ENCODE measurements around the gene GBX1. TPM values are rescaled to one million over a fixed set of nuclear protein-coding genes. Genes with fewer than 3 reads are reported as not detected.

GBX1 gene
- total RNA-seq, 2 donors from 2014 or later, result not detected

DNA sequence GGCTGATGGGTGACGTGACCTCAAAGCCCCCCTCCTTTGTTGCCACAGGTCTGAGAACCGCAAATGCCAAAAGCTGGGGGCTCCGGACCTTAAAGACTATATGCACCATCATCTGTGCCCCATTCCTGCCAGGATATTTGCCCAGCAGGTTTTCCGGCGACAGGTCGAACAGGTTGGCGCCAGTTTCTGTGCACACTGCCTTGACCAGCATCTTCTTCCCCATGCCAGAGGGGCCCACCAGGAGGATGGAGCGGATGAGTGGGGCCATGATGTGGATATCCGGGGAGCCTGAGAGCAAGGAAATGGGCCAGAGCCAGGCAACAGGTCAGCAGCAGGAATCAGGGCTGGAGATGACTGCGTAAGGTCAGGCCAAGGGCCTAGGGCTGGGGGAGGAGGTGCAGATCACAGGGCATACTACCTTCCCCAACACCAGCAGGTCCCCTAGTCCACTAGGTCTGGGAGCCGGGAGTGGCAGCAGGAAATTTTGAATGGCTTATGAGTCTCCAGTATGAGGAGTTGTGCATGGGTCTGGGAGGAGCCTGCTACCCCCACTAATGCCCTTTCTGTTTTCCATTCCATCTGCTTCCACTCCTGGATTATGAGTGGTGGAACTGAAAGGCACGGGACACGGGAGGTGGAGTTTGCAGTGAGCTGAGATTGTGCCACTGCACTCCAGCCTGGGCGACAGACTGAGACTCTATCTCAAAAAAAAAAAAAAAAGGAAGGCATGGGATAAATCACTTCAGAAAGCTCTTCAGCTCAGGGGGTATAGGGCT is 25.9 kb upstream of the GBX1 start:
- TF ChIP-seq, protein P1, sequence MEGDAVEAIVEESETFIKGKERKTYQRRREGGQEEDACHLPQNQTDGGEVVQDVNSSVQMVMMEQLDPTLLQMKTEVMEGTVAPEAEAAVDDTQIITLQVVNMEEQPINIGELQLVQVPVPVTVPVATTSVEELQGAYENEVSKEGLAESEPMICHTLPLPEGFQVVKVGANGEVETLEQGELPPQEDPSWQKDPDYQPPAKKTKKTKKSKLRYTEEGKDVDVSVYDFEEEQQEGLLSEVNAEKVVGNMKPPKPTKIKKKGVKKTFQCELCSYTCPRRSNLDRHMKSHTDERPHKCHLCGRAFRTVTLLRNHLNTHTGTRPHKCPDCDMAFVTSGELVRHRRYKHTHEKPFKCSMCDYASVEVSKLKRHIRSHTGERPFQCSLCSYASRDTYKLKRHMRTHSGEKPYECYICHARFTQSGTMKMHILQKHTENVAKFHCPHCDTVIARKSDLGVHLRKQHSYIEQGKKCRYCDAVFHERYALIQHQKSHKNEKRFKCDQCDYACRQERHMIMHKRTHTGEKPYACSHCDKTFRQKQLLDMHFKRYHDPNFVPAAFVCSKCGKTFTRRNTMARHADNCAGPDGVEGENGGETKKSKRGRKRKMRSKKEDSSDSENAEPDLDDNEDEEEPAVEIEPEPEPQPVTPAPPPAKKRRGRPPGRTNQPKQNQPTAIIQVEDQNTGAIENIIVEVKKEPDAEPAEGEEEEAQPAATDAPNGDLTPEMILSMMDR (IDR thresholded peaks at IDR 0.05), result no peak
- Histone ChIP-seq H3K36me3 (no peaks in the 10 kb centered on the region), H3K27me3 (replicated peaks; ENCODE audit: insufficient read depth) (no peaks in the 10 kb centered on the region), H3K4me1 (ENCODE audit: control insufficient read depth in 1 of 2, low read depth in 2 of 2) (no peaks in the 10 kb centered on the region), H3K4me3 (no peak overlapping the region), H3K9me3 (no peaks in the 10 kb centered on the region), H3K27ac (no peak overlapping the region)
- ATAC-seq (ENCODE audit: insufficient number of reproducible peaks, low FRiP score, low read depth), result no peak
- DNase-seq (ENCODE audit: low spot score), result no peak

DNA sequence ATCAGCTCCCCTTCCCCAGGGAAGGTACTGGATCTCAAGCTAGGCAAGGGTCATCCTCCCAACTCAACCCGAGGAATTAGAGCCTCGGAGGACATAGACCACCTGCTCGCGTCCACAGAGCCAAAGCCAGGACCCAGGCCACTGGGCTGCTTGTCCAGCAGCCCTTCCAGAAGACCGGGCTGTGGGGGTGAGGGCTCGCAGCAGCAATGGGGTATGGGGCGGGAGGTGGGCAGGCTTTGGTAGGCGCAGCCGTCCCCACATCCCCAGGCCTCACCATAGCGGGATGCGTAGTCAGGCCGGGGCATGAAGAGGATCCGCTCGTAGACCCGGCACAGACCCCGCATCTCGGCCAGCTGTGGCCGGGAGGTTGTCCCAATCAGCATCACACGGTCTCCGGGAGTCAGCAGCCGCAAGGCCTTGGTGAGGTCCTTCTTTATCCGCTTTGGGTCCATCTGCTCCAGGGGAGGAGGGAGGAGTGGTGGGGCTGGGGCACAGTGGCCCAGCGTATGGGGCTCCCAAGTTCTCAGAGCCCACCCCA is 24.6 kb upstream of the GBX1 start:
- H3K4me3 ChIP-seq, result no peak overlapping the region
- H3K36me3 ChIP-seq, result no peaks in the 10 kb centered on the region
- TF ChIP-seq, protein P1 (IDR thresholded peaks at IDR 0.05), result no peak
- no peaks in the 10 kb centered on the region for H3K4me1 ChIP-seq (ENCODE audit: control insufficient read depth in 1 of 2, low read depth in 2 of 2)
- no peak for ATAC-seq (ENCODE audit: insufficient number of reproducible peaks, low FRiP score, low read depth)
- H3K27me3 ChIP-seq (replicated peaks; ENCODE audit: insufficient read depth), result no peaks in the 10 kb centered on the region
- DNase-seq (ENCODE audit: low spot score), result no peak
- H3K27ac ChIP-seq, result no peak overlapping the region
- H3K9me3 ChIP-seq, result no peaks in the 10 kb centered on the region

DNA sequence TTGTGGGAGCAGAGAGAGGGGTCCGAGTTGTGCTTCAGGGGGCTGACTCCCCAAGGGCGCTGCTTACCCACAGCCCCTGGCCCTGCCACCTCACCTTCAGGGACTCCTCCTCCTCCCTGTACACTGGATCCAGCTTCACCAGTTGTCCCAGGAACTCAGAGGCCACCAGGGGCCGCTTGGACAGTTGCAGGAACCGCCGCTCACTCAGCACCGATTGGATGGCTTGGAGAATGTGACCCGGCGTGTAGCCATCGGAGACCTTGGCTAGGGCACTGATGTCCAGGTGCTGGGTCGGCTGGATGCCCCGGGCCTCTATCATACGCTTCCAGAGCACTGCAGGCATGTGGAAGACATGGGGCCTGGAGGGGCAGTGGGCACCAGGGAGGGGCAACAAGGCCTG is 24.1 kb upstream of the GBX1 start:
- Histone ChIP-seq H3K27me3 (replicated peaks; ENCODE audit: insufficient read depth) (no peaks in the 10 kb centered on the region), H3K4me3 (no peak overlapping the region), H3K27ac (no peak overlapping the region), H3K9me3 (no peaks in the 10 kb centered on the region), H3K4me1 (ENCODE audit: control insufficient read depth in 1 of 2, low read depth in 2 of 2) (no peaks in the 10 kb centered on the region), H3K36me3 (no peaks in the 10 kb centered on the region)
- TF ChIP-seq, protein P1 (IDR thresholded peaks at IDR 0.05), result no peak
- no peak for ATAC-seq (ENCODE audit: insufficient number of reproducible peaks, low FRiP score, low read depth)
- DNase-seq (ENCODE audit: low spot score), result no peak

DNA sequence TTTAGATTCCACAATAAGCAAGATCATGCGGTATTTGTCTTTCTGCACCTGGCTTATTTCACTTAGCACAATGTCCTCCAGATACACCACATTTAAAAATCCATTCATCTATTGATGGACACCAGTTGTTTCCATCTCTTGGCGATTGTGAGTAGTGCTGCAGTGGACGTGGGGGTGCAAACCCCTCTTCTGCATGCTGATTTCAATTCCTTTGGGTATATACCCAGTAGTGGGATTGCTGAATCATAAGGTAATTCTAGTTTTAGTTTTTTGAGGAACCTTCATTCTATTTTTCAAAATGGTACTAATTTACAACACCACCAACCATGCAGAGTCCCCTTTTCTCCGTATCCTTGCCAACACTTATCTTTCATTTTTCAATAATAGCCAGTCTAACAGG is 21.5 kb upstream of the GBX1 start:
- H3K27ac ChIP-seq, result no peak overlapping the region
- H3K4me1 ChIP-seq (ENCODE audit: control insufficient read depth in 1 of 2, low read depth in 2 of 2), result no peaks in the 10 kb centered on the region
- TF ChIP-seq, protein P1 (IDR thresholded peaks at IDR 0.05), result no peak
- H3K4me3 ChIP-seq, result no peak overlapping the region
- no peak for DNase-seq (ENCODE audit: low spot score)
- no peak for ATAC-seq (ENCODE audit: insufficient number of reproducible peaks, low FRiP score, low read depth)
- no peaks in the 10 kb centered on the region for H3K27me3 ChIP-seq (replicated peaks; ENCODE audit: insufficient read depth)
- no peaks in the 10 kb centered on the region for H3K9me3 ChIP-seq
- no peaks in the 10 kb centered on the region for H3K36me3 ChIP-seq

DNA sequence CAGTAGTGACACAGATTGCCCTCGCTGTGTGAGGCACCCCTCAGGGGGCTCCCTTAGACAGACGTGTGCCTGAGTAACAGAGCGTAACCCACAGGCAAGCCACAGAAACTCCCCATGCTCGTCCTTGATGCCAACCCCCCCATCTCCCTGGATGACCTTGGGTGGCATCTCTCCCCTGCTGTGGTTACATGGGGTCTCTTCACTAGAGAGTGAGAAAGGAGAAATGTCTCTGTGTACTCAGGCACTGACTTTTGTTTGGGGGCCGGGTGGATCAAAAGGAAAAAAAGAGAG is 20.7 kb upstream of the GBX1 start:
- Histone ChIP-seq H3K27ac (no peak overlapping the region), H3K9me3 (no peaks in the 10 kb centered on the region), H3K4me3 (no peak overlapping the region), H3K4me1 (ENCODE audit: control insufficient read depth in 1 of 2, low read depth in 2 of 2) (no peaks in the 10 kb centered on the region), H3K27me3 (replicated peaks; ENCODE audit: insufficient read depth) (no peaks in the 10 kb centered on the region), H3K36me3 (no peaks in the 10 kb centered on the region)
- DNase-seq (ENCODE audit: low spot score), result no peak
- TF ChIP-seq, protein P1 (IDR thresholded peaks at IDR 0.05), result no peak
- ATAC-seq (ENCODE audit: insufficient number of reproducible peaks, low FRiP score, low read depth), result no peak

Measured in thoracic aorta (tissue), 2 donors.